Astrocyte (in vitro differentiated cells and primary cell): ENCODE data around the gene BORCS6.

Source experiments
- EZH2 ChIP-seq: IDR thresholded peaks from 2 replicates; pipeline ENCODE4 v1.6.1; 2012; ENCODE audit warnings: mild to moderate bottlenecking, low read length, inconsistent platforms; ENCODE audit not compliant: insufficient read depth
- TF ChIP-seq, protein P1 (sequence below): IDR thresholded peaks from 2 replicates; pipeline ENCODE4 v1.5.1; 2011; ENCODE audit warnings: low read depth, mild to moderate bottlenecking, inconsistent platforms, low read length, moderate library complexity; ENCODE audit not compliant: insufficient read depth

DNA sequence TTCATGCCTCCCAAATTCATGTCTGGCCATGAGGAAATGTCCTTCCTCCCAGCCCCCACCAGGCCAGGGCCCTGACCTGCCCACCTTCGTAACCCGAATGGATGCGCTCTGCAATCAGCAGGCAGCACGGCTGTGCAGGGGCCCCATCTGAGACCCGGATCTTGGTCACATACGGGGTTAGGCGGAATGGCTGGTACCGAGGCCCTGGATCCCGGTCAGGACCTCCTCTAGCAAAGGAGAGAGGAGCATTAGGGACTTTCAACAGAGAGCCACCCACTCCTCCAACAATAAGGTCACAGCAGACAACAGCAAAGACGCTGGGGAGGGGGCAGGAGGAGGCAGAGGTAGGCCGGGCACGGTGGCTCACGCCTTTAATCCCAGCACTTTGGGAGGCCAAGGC is 41.4 kb downstream of the BORCS6 start:
- TF ChIP-seq, protein P1, sequence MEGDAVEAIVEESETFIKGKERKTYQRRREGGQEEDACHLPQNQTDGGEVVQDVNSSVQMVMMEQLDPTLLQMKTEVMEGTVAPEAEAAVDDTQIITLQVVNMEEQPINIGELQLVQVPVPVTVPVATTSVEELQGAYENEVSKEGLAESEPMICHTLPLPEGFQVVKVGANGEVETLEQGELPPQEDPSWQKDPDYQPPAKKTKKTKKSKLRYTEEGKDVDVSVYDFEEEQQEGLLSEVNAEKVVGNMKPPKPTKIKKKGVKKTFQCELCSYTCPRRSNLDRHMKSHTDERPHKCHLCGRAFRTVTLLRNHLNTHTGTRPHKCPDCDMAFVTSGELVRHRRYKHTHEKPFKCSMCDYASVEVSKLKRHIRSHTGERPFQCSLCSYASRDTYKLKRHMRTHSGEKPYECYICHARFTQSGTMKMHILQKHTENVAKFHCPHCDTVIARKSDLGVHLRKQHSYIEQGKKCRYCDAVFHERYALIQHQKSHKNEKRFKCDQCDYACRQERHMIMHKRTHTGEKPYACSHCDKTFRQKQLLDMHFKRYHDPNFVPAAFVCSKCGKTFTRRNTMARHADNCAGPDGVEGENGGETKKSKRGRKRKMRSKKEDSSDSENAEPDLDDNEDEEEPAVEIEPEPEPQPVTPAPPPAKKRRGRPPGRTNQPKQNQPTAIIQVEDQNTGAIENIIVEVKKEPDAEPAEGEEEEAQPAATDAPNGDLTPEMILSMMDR = no peak
- no peak for TF ChIP-seq EZH2
